Subcutaneous adipose tissue (tissue), 4 donors: ENCODE data around the gene MN1. TPM values are rescaled to one million over a fixed set of nuclear protein-coding genes. Genes with fewer than 3 reads are reported as not detected.

Source experiments
- CTCF ChIP-seq: fragments of 450-650 bp; IDR thresholded peaks from one replicate; pipeline ENCODE4 v1.5.1; 2016; ENCODE audit warnings: low read depth, mild to moderate bottlenecking, control low read depth, antibody characterized with exemption, moderate library complexity
- total RNA-seq, 4 donors: library from RNA; depleted of rRNA; stranded (reverse); fragments of >200 nt; gene quantifications; one replicate each; pipeline ENCODE4 v1.1.0, GENCODE V29; 2016

The MN1 gene
- total RNA-seq, 4 donors from 2014 or later, result 0.68 to 3.0 (median 1.6) TPM

GRCh38 chr22:27748751-27749191 lies 52.8 kb downstream of the MN1 start:
- no peak for TF ChIP-seq CTCF

- no peak for TF ChIP-seq CTCF
Observed at GRCh38 chr22:27748349-27748748, 53.2 kb downstream of the MN1 start.

GRCh38 chr22:27747396-27748221 lies 53.9 kb downstream of the MN1 start:
- TF ChIP-seq CTCF, result no peak

GRCh38 chr22:27746918-27747317 lies 54.6 kb downstream of the MN1 start:
- no peak for TF ChIP-seq CTCF

GRCh38 chr22:27745809-27746208 lies 55.7 kb downstream of the MN1 start:
- no peak for TF ChIP-seq CTCF

- TF ChIP-seq CTCF, result no peak
Observed at GRCh38 chr22:27745154-27745553, 56.4 kb downstream of the MN1 start.

GRCh38 chr22:27740202-27740748 lies 61.3 kb downstream of the MN1 start:
- TF ChIP-seq CTCF, result no peak
